A549 (cell line): ENCODE results near the gene ITPKB.

ENCODE experiments used
- BHLHE40 ChIP-seq: IDR thresholded peaks from 2 replicates; pipeline ENCODE4 v1.6.1; 2012; ENCODE audit warnings: low read depth, low read length, inconsistent platforms
- CBX2 ChIP-seq: fragments of 200-600 bp; sonication (generic); IDR thresholded peaks from 2 replicates; pipeline ENCODE4 v1.6.1; 2016; ENCODE audit warnings: low read depth, mild to moderate bottlenecking, borderline replicate concordance
- CBX8 ChIP-seq: fragments of 200-600 bp; sonication (generic); IDR thresholded peaks from 2 replicates; pipeline ENCODE4 v1.6.1; 2016
- CTCF ChIP-seq: fragments of >200 bp; sonication (Bioruptor Twin); formaldehyde crosslinking; IDR thresholded peaks from 3 replicates; pipeline ENCODE4 v1.5.1; 2016
- EP300 ChIP-seq, 2 experiments: fragments of >200 bp; sonication (Bioruptor Twin); formaldehyde crosslinking; IDR thresholded peaks; 2 replicates in 1 of 2; 3 replicates in 1 of 2; pipeline ENCODE4 v1.6.1; 2016 to 2017
- MAX ChIP-seq: IDR thresholded peaks from 2 replicates; pipeline ENCODE4 v1.6.1; 2012
- MYC ChIP-seq: IDR thresholded peaks from 2 replicates; pipeline ENCODE4 v1.6.1; 2012; ENCODE audit warnings: mild to moderate bottlenecking, inconsistent platforms, low read length, improper control_type of control experiment, borderline replicate concordance
- POLR2A ChIP-seq: IDR thresholded peaks from 2 replicates; pipeline ENCODE4 v1.6.1; 2012; ENCODE audit warnings: mild to moderate bottlenecking, low read length
- RAD21 ChIP-seq, 2 experiments: fragments of >200 bp in 1 of 2; sonication (Bioruptor Twin) in 1 of 2; formaldehyde crosslinking in 1 of 2; IDR thresholded peaks in 1 of 2; conservative IDR thresholded peaks in 1 of 2; 2 replicates in 1 of 2; 3 replicates in 1 of 2; pipeline ENCODE4 v1.6.1; 2012 to 2018; ENCODE audit warnings: inconsistent platforms in 1 of 2
- RNF2 ChIP-seq: fragments of 200-600 bp; sonication (generic); IDR thresholded peaks from 2 replicates; pipeline ENCODE4 v1.6.1; 2016; ENCODE audit warnings: low read depth, mild to moderate bottlenecking, antibody characterized with exemption, moderate library complexity, borderline replicate concordance
- TP53 ChIP-seq: fragments of 250-450 bp; sonication (Bioruptor Pico); IDR thresholded peaks from 2 replicates; pipeline ENCODE4 v1.5.0; 2021; ENCODE audit warnings: mild to moderate bottlenecking, moderate library complexity

GRCh38 chr1:226598455-226598849, 140.6 kb downstream of the ITPKB start:
- no peak for TF ChIP-seq BHLHE40
- TF ChIP-seq CTCF = no peak
- no peak for TF ChIP-seq RNF2
- TF ChIP-seq POLR2A = no peak
- TF ChIP-seq CBX2 = no peak
- TF ChIP-seq MAX = no peak
- TF ChIP-seq TP53 (CRISPR knock-in tag) = no peak
- TF ChIP-seq CBX8 = no peak
- no peak for TF ChIP-seq EP300 (IDR thresholded peaks at IDR 0.05)
- TF ChIP-seq RAD21 (conservative IDR thresholded peaks at IDR 0.05 in 1 of 2, IDR thresholded peaks at IDR 0.05 in 1 of 2) = no peak
- TF ChIP-seq MYC = no peak
